Middle frontal gyrus (tissue), 1 donor: ENCODE data around the gene INTS3.
"Not testable (repeated sequence)": the region's sequence is repeated elsewhere in the genome, so short reads cannot be mapped to it uniquely, and the experiment has no call there.

Experiments
- DNase-seq: peaks from one replicate; pipeline ENCODE4 v3.0.0-alpha.2; 2015; ENCODE audit warnings: low spot score; ENCODE audit errors: extremely low spot score

The INTS3 gene

GRCh38 chr1:153698923-153699714, 28.7 kb upstream of the INTS3 start:
- DNase-seq, result no peak

GRCh38 chr1:153699768-153700167, 28.1 kb upstream of the INTS3 start:
- DNase-seq, result no peak

- no peak for DNase-seq
These were observed 22.4 kb upstream of the INTS3 start for GRCh38 chr1:153705484-153705883.

GRCh38 chr1:153711026-153711425, 16.8 kb upstream of the INTS3 start:
- no peak for DNase-seq

- not testable (repeated sequence) for DNase-seq
These were observed 11.6 kb upstream of the INTS3 start for GRCh38 chr1:153716211-153716610.

- no peak for DNase-seq
These were observed 10.5 kb upstream of the INTS3 start for GRCh38 chr1:153717330-153717729.

GRCh38 chr1:153723687-153724086, 4.2 kb upstream of the INTS3 start:
- DNase-seq, result no peak

GRCh38 chr1:153724634-153725033, 3.2 kb upstream of the INTS3 start:
- not testable (repeated sequence) for DNase-seq

- no peak for DNase-seq
These were observed 636 bp downstream of the INTS3 start for GRCh38 chr1:153728305-153729066.

GRCh38 chr1:153730468-153730988, 2.7 kb downstream of the INTS3 start:
- no peak for DNase-seq

GRCh38 chr1:153733970-153734369, 6.1 kb downstream of the INTS3 start:
- DNase-seq, result no peak

- DNase-seq, result no peak
These were observed 6.7 kb downstream of the INTS3 start for GRCh38 chr1:153734396-153735089.

GRCh38 chr1:153735090-153735420, 7.2 kb downstream of the INTS3 start:
- DNase-seq, result no peak

GRCh38 chr1:153741986-153742385, 14.1 kb downstream of the INTS3 start:
- no peak for DNase-seq

GRCh38 chr1:153742411-153743142, 14.7 kb downstream of the INTS3 start:
- DNase-seq, result no peak

GRCh38 chr1:153745417-153745816, 17.6 kb downstream of the INTS3 start:
- no peak for DNase-seq

GRCh38 chr1:153746174-153746573, 18.3 kb downstream of the INTS3 start:
- DNase-seq, result no peak

- no peak for DNase-seq
These were observed 21.1 kb downstream of the INTS3 start for GRCh38 chr1:153748903-153749302.

- peak; percentile 72 for DNase-seq
These were observed 21.7 kb downstream of the INTS3 start for GRCh38 chr1:153749408-153750005.

GRCh38 chr1:153750026-153750995, 22.5 kb downstream of the INTS3 start:
- no peak for DNase-seq
